Activated CD4-positive, CD25-positive, alpha-beta regulatory T cell treated with anti-CD3 and anti-CD28 coated beads, Interleukin-2, amount 50 U/mL, for 72 hours (primary cell): ENCODE results near the gene PRDX5.

Experiments
- DNase-seq: peaks from one replicate; pipeline ENCODE4 v3.0.0; 2021

PRDX5 gene

GRCh38 chr11:64290352-64291261 is 27.3 kb upstream of the PRDX5 start:
- DNase-seq: no peak

- DNase-seq: no peak
Measured at GRCh38 chr11:64291262-64291751, 26.6 kb upstream of the PRDX5 start, which contains the start of gene KCNK4. KCNK4 (plus strand) TSS chr11:64291302; CDS start chr11:64293019, 1,717 bp downstream.

GRCh38 chr11:64291752-64292459 is 26.0 kb upstream of the PRDX5 start:
- DNase-seq: no peak

GRCh38 chr11:64292460-64293254 is 25.3 kb upstream of the PRDX5 start:
- DNase-seq: no peak

GRCh38 chr11:64294774-64295173 is 23.1 kb upstream of the PRDX5 start:
- DNase-seq: no peak

- no peak for DNase-seq
Measured at GRCh38 chr11:64295760-64296159, 22.2 kb upstream of the PRDX5 start.

GRCh38 chr11:64296236-64296635 is 21.7 kb upstream of the PRDX5 start:
- no peak for DNase-seq

GRCh38 chr11:64296830-64297698 is 20.9 kb upstream of the PRDX5 start:
- DNase-seq: no peak

- no peak for DNase-seq
Measured at GRCh38 chr11:64297699-64298358, 20.1 kb upstream of the PRDX5 start.

GRCh38 chr11:64298966-64299846 is 18.7 kb upstream of the PRDX5 start:
- DNase-seq: no peak

- DNase-seq: no peak
Measured at GRCh38 chr11:64299847-64300648, 17.9 kb upstream of the PRDX5 start, which contains the start of gene CATSPERZ. CATSPERZ (plus strand) TSS chr11:64300358; CDS start chr11:64300411, 53 bp downstream.

GRCh38 chr11:64303109-64304031 is 14.6 kb upstream of the PRDX5 start:
- DNase-seq: no peak

- no peak for DNase-seq
Measured at GRCh38 chr11:64304032-64304315, 13.9 kb upstream of the PRDX5 start.

- DNase-seq: peak; percentile 93
Measured at GRCh38 chr11:64304316-64305072, 13.4 kb upstream of the PRDX5 start.

- peak; percentile 100 for DNase-seq
Measured at GRCh38 chr11:64305075-64305690, 12.7 kb upstream of the PRDX5 start, which contains the start of gene ESRRA. ESRRA (plus strand) TSS chr11:64305524; CDS start chr11:64307180, 1,656 bp downstream.

- peak; percentile 67 for DNase-seq
Measured at GRCh38 chr11:64305691-64306562, 12.0 kb upstream of the PRDX5 start.
